IMR-90 (cell line): ENCODE results near the gene POLE3. TPM values are rescaled to one million over a fixed set of nuclear protein-coding genes. Genes with fewer than 3 reads are reported as not detected.

ENCODE experiments used
- ATAC-seq: fragments of 200-7000 bp; cut with Tn5 transposase; 2 replicates; pipeline ENCODE4 v1.9.1; 2020; ENCODE audit warnings: low read depth, mild to moderate bottlenecking, moderate library complexity
- BruUV-seq: library from RNA; stranded (reverse); fragments of 400-500 nt; replicated peaks from 2 replicates; lab custom pipeline; 2021; lab: Mats Ljungman, UMichigan
- CTCF ChIA-PET: fragments of 300-600 bp; formaldehyde crosslinking; extraction: SDS; loops from one replicate; lab custom pipeline; 2021; ENCODE audit warnings: antibody characterized with exemption; lab: Yijun Ruan, JAX
- POLR2A ChIA-PET: fragments of 300-600 bp; sonication (Branson Sonifier 250); formaldehyde crosslinking; loops from one replicate; lab custom pipeline; 2022; ENCODE audit warnings: antibody characterized with exemption; ENCODE audit not compliant: unreplicated experiment; lab: Charles Lee
- DNase-seq: peaks from one replicate; pipeline ENCODE4 v3.0.0; 2013
- H2AFZ ChIP-seq: replicated peaks from 2 replicates; pipeline ENCODE3; 2013; ENCODE audit warnings: low read length, mild to moderate bottlenecking; ENCODE audit not compliant: poor library complexity
- H2AK5ac ChIP-seq: 2 replicates; pipeline ENCODE4 v1.6.1; 2013; ENCODE audit warnings: low read depth, low read length, inconsistent platforms
- H2AK9ac ChIP-seq: replicated peaks from 2 replicates; pipeline ENCODE3; 2013; ENCODE audit warnings: mild to moderate bottlenecking, low read depth, low read length, moderate library complexity; ENCODE audit not compliant: poor library complexity
- H2BK120ac ChIP-seq: 2 replicates; pipeline ENCODE4 v1.6.1; 2013; ENCODE audit warnings: low read depth, low read length, inconsistent platforms
- H2BK15ac ChIP-seq: 3 replicates; pipeline ENCODE4 v1.6.1; 2013; ENCODE audit warnings: low read depth, low read length, inconsistent platforms
- H2BK20ac ChIP-seq: 2 replicates; pipeline ENCODE4 v1.6.1; 2013; ENCODE audit warnings: low read depth, mild to moderate bottlenecking, inconsistent platforms, low read length, moderate library complexity
- H2BK5ac ChIP-seq: 2 replicates; pipeline ENCODE4 v1.6.1; 2013; ENCODE audit warnings: mild to moderate bottlenecking, low read depth, low read length, inconsistent platforms; ENCODE audit not compliant: poor library complexity, severe bottlenecking
- H3K14ac ChIP-seq: replicated peaks from 2 replicates; pipeline ENCODE4 v1.6.1; 2013; ENCODE audit warnings: low read depth, low read length, inconsistent platforms
- H3K18ac ChIP-seq: 2 replicates; pipeline ENCODE4 v1.6.1; 2013; ENCODE audit warnings: low read depth, low read length, control low read depth
- H3K23ac ChIP-seq: 2 replicates; pipeline ENCODE4 v1.6.1; 2013; ENCODE audit warnings: low read depth, low read length, inconsistent platforms
- H3K27ac ChIP-seq: 2 replicates; pipeline ENCODE4 v1.5.1; 2013; ENCODE audit warnings: mild to moderate bottlenecking, control low read depth, low read length; ENCODE audit not compliant: insufficient read depth
- H3K27me3 ChIP-seq: 2 replicates; pipeline ENCODE4 v1.6.1; 2013; ENCODE audit warnings: low read length; ENCODE audit not compliant: control insufficient read depth, insufficient read depth
- H3K36me3 ChIP-seq: 2 replicates; pipeline ENCODE4 v1.6.1; 2013; ENCODE audit warnings: low read length, mixed read lengths; ENCODE audit not compliant: control insufficient read depth, insufficient read depth
- H3K4ac ChIP-seq: 2 replicates; pipeline ENCODE4 v1.6.1; 2013; ENCODE audit warnings: low read depth, low read length, inconsistent platforms
- H3K4me1 ChIP-seq: 2 replicates; pipeline ENCODE4 v1.6.1; 2013; ENCODE audit warnings: low read length, mixed read lengths; ENCODE audit not compliant: control insufficient read depth, insufficient read depth
- H3K4me2 ChIP-seq: 2 replicates; pipeline ENCODE4 v1.6.1; 2013; ENCODE audit warnings: low read depth, mild to moderate bottlenecking, control low read depth, low read length, moderate library complexity
- H3K4me3 ChIP-seq: 2 replicates; pipeline ENCODE4 v1.5.1; 2013; ENCODE audit warnings: low read depth, mild to moderate bottlenecking, control low read depth, low read length, moderate library complexity; ENCODE audit not compliant: insufficient read depth
- H3K56ac ChIP-seq: 2 replicates; pipeline ENCODE4 v1.6.1; 2013; ENCODE audit warnings: low read length, inconsistent platforms; ENCODE audit not compliant: insufficient read depth; ENCODE audit errors: extremely low read depth
- H3K79me1 ChIP-seq, 2 experiments: 2 replicates each; pipeline ENCODE4 v1.6.1; 2013; ENCODE audit warnings: low read length in 2 of 2, inconsistent platforms in 1 of 2, low read depth in 1 of 2
- H3K9ac ChIP-seq: 2 replicates; pipeline ENCODE4 v1.6.1; 2013; ENCODE audit warnings: low read depth, low read length, control low read depth
- H3K9me1 ChIP-seq: 2 replicates; pipeline ENCODE4 v1.6.1; 2013; ENCODE audit warnings: low read length, inconsistent platforms; ENCODE audit not compliant: insufficient read depth
- H3K9me3 ChIP-seq: 2 replicates; pipeline ENCODE4 v1.6.1; 2013; ENCODE audit warnings: low read length; ENCODE audit not compliant: control insufficient read depth, insufficient read depth
- H4K20me1 ChIP-seq: 2 replicates; pipeline ENCODE4 v1.6.1; 2013; ENCODE audit warnings: low read length, inconsistent platforms; ENCODE audit not compliant: insufficient read depth
- H4K5ac ChIP-seq: 2 replicates; pipeline ENCODE4 v1.6.1; 2013; ENCODE audit warnings: mild to moderate bottlenecking, low read depth, low read length, control low read depth
- H4K8ac ChIP-seq, 2 experiments: 2 replicates each; pipeline ENCODE4 v1.6.1; 2013; ENCODE audit warnings: low read depth in 2 of 2, low read length in 2 of 2, control low read depth in 1 of 2, inconsistent platforms in 1 of 2
- H4K91ac ChIP-seq: 2 replicates; pipeline ENCODE4 v1.6.1; 2013; ENCODE audit warnings: low read depth, low read length, inconsistent platforms; ENCODE audit not compliant: insufficient read depth
- BHLHE40 ChIP-seq: fragments of 150-350 bp; IDR thresholded peaks from 2 replicates; pipeline ENCODE4 v1.6.1; 2016; ENCODE audit warnings: mild to moderate bottlenecking, low read depth, low read length
- CEBPB ChIP-seq: IDR thresholded peaks from 2 replicates; pipeline ENCODE4 v1.6.1; 2012; ENCODE audit warnings: low read depth, low read length, improper control_type of control experiment
- CHD1 ChIP-seq: IDR thresholded peaks from 2 replicates; pipeline ENCODE4 v1.6.1; 2012; ENCODE audit warnings: low read depth, low read length, improper control_type of control experiment
- CTCF ChIP-seq: conservative IDR thresholded peaks from 2 replicates; pipeline ENCODE4 v1.5.1; 2012; ENCODE audit warnings: mild to moderate bottlenecking, low read depth, low read length, improper control_type of control experiment
- ELK1 ChIP-seq: fragments of 150-350 bp; IDR thresholded peaks from 2 replicates; pipeline ENCODE4 v1.6.1; 2016; ENCODE audit warnings: low read depth, mild to moderate bottlenecking, low read length, moderate library complexity, borderline replicate concordance
- FOS ChIP-seq: fragments of 150-350 bp; IDR thresholded peaks from 2 replicates; pipeline ENCODE4 v1.6.1; 2016; ENCODE audit warnings: low read depth, low read length
- MAFK ChIP-seq: IDR thresholded peaks from 2 replicates; pipeline ENCODE4 v1.6.1; 2012; ENCODE audit warnings: low read depth, low read length, improper control_type of control experiment
- MAZ ChIP-seq: IDR thresholded peaks from 2 replicates; pipeline ENCODE4 v1.6.1; 2012; ENCODE audit warnings: low read depth, mild to moderate bottlenecking, low read length, improper control_type of control experiment, moderate library complexity, borderline replicate concordance
- MXI1 ChIP-seq: IDR thresholded peaks from 2 replicates; pipeline ENCODE4 v1.6.1; 2012; ENCODE audit warnings: low read depth, mild to moderate bottlenecking, low read length, moderate library complexity, borderline replicate concordance
- NFE2L2 ChIP-seq: fragments of 150-350 bp; IDR thresholded peaks from 2 replicates; pipeline ENCODE4 v1.6.1; 2016; ENCODE audit warnings: low read depth, mild to moderate bottlenecking, low read length
- POLR2A ChIP-seq: IDR thresholded peaks from 2 replicates; pipeline ENCODE4 v1.6.1; 2012; ENCODE audit warnings: mild to moderate bottlenecking, low read depth, low read length
- RAD21 ChIP-seq: IDR thresholded peaks from 2 replicates; pipeline ENCODE4 v1.6.1; 2012; ENCODE audit warnings: low read length, improper control_type of control experiment
- RCOR1 ChIP-seq: IDR thresholded peaks from 2 replicates; pipeline ENCODE4 v1.6.1; 2012; ENCODE audit warnings: mild to moderate bottlenecking, low read length, improper control_type of control experiment; ENCODE audit not compliant: insufficient replicate concordance
- RFX5 ChIP-seq: IDR thresholded peaks from 2 replicates; pipeline ENCODE4 v1.8.0; 2012; ENCODE audit warnings: low read depth, mild to moderate bottlenecking, low read length, moderate library complexity
- SMC3 ChIP-seq: fragments of 150-350 bp; IDR thresholded peaks from 2 replicates; pipeline ENCODE4 v1.6.1; 2016; ENCODE audit warnings: low read depth, mild to moderate bottlenecking, antibody characterized with exemption, low read length, moderate library complexity
- USF2 ChIP-seq: fragments of 150-350 bp; IDR thresholded peaks from 2 replicates; pipeline ENCODE4 v1.6.1; 2017; ENCODE audit warnings: mild to moderate bottlenecking, antibody characterized with exemption, low read length, low read depth
- WGBS, 2 experiments: methylation state at CpG; one replicate each; pipeline versions ENCODE4 v1.1.5 to v1.1.7; 2013; ENCODE audit warnings: missing lambda C conversion rate in 2 of 2; ENCODE audit not compliant: insufficient read length in 1 of 2; ENCODE audit errors: extremely low coverage in 2 of 2; 5-methylcytosine and 5-hydroxymethylcytosine counted together
- dilution Hi-C: fragments of 300-500 bp; cut with HindIII; formaldehyde crosslinking; loops from one replicate; pipeline ENCODE4 v1.14.3; 2018; ENCODE audit warnings: low sequenced_read_pairs; ENCODE audit not compliant: unreplicated experiment
- in situ Hi-C: fragments of 300-500 bp; cut with MboI; formaldehyde crosslinking; loops from 3 replicates; pipeline ENCODE4 v1.14.3; 2019; ENCODE audit warnings: low sequenced_read_pairs, inconsistent platforms, mixed read lengths
- intact Hi-C: fragments of 100-400 bp; cut with micrococcal nuclease; formaldehyde crosslinking; loops from 2 replicates; pipeline ENCODE4 v1.10.0; 2022
- polyA plus RNA-seq, 3 experiments: library from polyadenylated mRNA; depleted of rRNA; stranded (reverse); fragments of >200 nt; gene quantifications; 2 replicates each; pipeline ENCODE4 v1.2.3, GENCODE V29; 2012; ENCODE audit warnings: low replicate concordance in 1 of 3
- total RNA-seq: library from RNA; depleted of rRNA; stranded (reverse); fragments of >200 nt; gene quantifications from 2 replicates; pipeline ENCODE4 v1.2.3, GENCODE V29; 2012

Gene POLE3
- total and polyA plus RNA-seq, 2 of the 4 experiments (the other 2 are of a cell fraction), result 34.8 to 43.0 TPM

- H3K23ac ChIP-seq, result no peak overlapping the region
- H3K9ac ChIP-seq, result no peak overlapping the region
- intact Hi-C loops, result no loop called here
- no peak overlapping the region for H3K4me3 ChIP-seq
- H4K5ac ChIP-seq, result no peak overlapping the region
- DNase-seq, result no peak
- TF ChIP-seq MAZ (no peak), NFE2L2 (no peak), BHLHE40 (no peak), POLR2A (no peak), ELK1 (no peak), RAD21 (no peak), SMC3 (no peak), MXI1 (no peak), RFX5 (no peak), MAFK (no peak), CTCF (no peak), RCOR1 (no peak), USF2 (no peak), CEBPB (no peak), FOS (no peak), CHD1 (no peak)
- ATAC-seq, result no peak
- no peak overlapping the region for H2BK15ac ChIP-seq
- ChIA-PET CTCF (no interaction called here), POLR2A (no interaction called here)
- dilution Hi-C loops, result no loop called here
- no peak overlapping the region for H3K4me2 ChIP-seq
- H4K8ac ChIP-seq, result no peak overlapping the region
- no peak overlapping the region for H2BK20ac ChIP-seq
- in situ Hi-C loops, result loop anchor here (10.0 kb wide), 1 partner anchor 240 kb away; no protein-coding TSS in a partner anchor
- H3K14ac ChIP-seq, result no peak overlapping the region
- no TSS peak for BruUV-seq
- no peak overlapping the region for H3K18ac ChIP-seq
- H3K9me1 ChIP-seq, result no peaks in the 10 kb centered on the region
- H2AK9ac ChIP-seq, result no peak overlapping the region
- H2AK5ac ChIP-seq, result no peak overlapping the region
- no peaks in the 10 kb centered on the region for H3K9me3 ChIP-seq
- H3K56ac ChIP-seq, result no peak overlapping the region
- H3K27me3 ChIP-seq, result peaks cover 57% of the 10 kb centered on the region
- no peak overlapping the region for H2BK5ac ChIP-seq
- H2BK120ac ChIP-seq, result no peak overlapping the region
- H3K79me1 ChIP-seq, result no peaks in the 10 kb centered on the region
- H3K4me1 ChIP-seq, result no peaks in the 10 kb centered on the region
- no peak overlapping the region for H3K4ac ChIP-seq
- no peaks in the 10 kb centered on the region for H3K36me3 ChIP-seq
- no CpG with 5 or more reads among the region's 2 CpGs for WGBS, 2 experiments
- H4K20me1 ChIP-seq, result no peaks in the 10 kb centered on the region
- H3K27ac ChIP-seq, result no peak overlapping the region
- H4K91ac ChIP-seq, result no peak overlapping the region
- no peak overlapping the region for H2AFZ ChIP-seq
Observed at GRCh38 chr9:113425072-113425471, 14.6 kb upstream of the POLE3 start.
